Hypothalamus (tissue), 51 donors: ENCODE measurements around the gene MSS51.
"Not testable (repeated sequence)": the region's sequence is repeated elsewhere in the genome, so short reads cannot be mapped to it uniquely, and the experiment has no call there.

Source experiments
- DNase-seq, 51 donors: peaks; one replicate each; lab custom pipeline; 2025; lab: John Stamatoyannopoulos, UW

Gene MSS51

GRCh38 chr10:73414230-73414945 lies 19.0 kb downstream of the MSS51 start:
- no peak for DNase-seq

- peak; percentile 4 to 95 (median 84) for DNase-seq
Observed at GRCh38 chr10:73413528-73414229, 19.7 kb downstream of the MSS51 start, which contains the start of gene ANXA7. ANXA7 (minus strand) TSS chr10:73414058; CDS start chr10:73400856, 13,202 bp downstream.

GRCh38 chr10:73413108-73413527 lies 20.2 kb downstream of the MSS51 start:
- DNase-seq = peak in 8 of 51 donors; percentile 16 to 72 (median 26)

- no peak for DNase-seq
Observed at GRCh38 chr10:73410897-73411296, 22.5 kb downstream of the MSS51 start.

GRCh38 chr10:73408978-73409521 lies 24.3 kb downstream of the MSS51 start:
- DNase-seq = no peak

- no peak for DNase-seq
Observed at GRCh38 chr10:73408061-73408460, 25.3 kb downstream of the MSS51 start.

- DNase-seq = no peak
Observed at GRCh38 chr10:73407495-73407894, 25.9 kb downstream of the MSS51 start.

GRCh38 chr10:73406846-73407245 lies 26.5 kb downstream of the MSS51 start:
- no peak for DNase-seq

- DNase-seq = no peak
Observed at GRCh38 chr10:73405556-73405955, 27.8 kb downstream of the MSS51 start.

- no peak for DNase-seq
Observed at GRCh38 chr10:73404690-73405089, 28.7 kb downstream of the MSS51 start.

GRCh38 chr10:73401636-73402035 lies 31.7 kb downstream of the MSS51 start:
- DNase-seq = no peak

GRCh38 chr10:73399063-73399462 lies 34.3 kb downstream of the MSS51 start:
- no peak for DNase-seq

- DNase-seq = no peak
Observed at GRCh38 chr10:73398024-73398423, 35.3 kb downstream of the MSS51 start.

GRCh38 chr10:73394325-73394724 lies 39.0 kb downstream of the MSS51 start:
- DNase-seq = not testable (repeated sequence)

GRCh38 chr10:73388228-73388627 lies 45.1 kb downstream of the MSS51 start:
- no peak for DNase-seq

- no peak for DNase-seq
Observed at GRCh38 chr10:73386583-73386982, 46.8 kb downstream of the MSS51 start.

- no peak for DNase-seq
Observed at GRCh38 chr10:73379064-73379748, 54.2 kb downstream of the MSS51 start.

- no peak for DNase-seq
Observed at GRCh38 chr10:73376679-73377078, 56.7 kb downstream of the MSS51 start.
